Bronchial epithelial cell (primary cell): ENCODE results near the gene CTPS1. TPM values are rescaled to one million over a fixed set of nuclear protein-coding genes. Genes with fewer than 3 reads are reported as not detected.
A peak's percentile ranks its signal among the peaks of the same experiment; 100 is the strongest.

Experiments
- DNase-seq: peaks from one replicate; pipeline ENCODE4 v3.0.0-alpha.2; 2010; ENCODE audit warnings: low read depth
- FAIRE-seq: peaks from 2 replicates; lab custom pipeline; 2011; peaks lifted over from hg19 to GRCh38; lab: Jason Lieb, UNC
- H3K27me3 ChIP-seq: 2 replicates; pipeline ENCODE4 v1.5.1; 2011; ENCODE audit warnings: low read length; ENCODE audit not compliant: control insufficient read depth, insufficient read depth
- H3K36me3 ChIP-seq: 2 replicates; pipeline ENCODE4 v1.5.1; 2011; ENCODE audit warnings: low read length; ENCODE audit not compliant: control insufficient read depth, insufficient read depth
- H3K4me3 ChIP-seq: 2 replicates; pipeline ENCODE4 v1.5.1; 2011; ENCODE audit warnings: mild to moderate bottlenecking, low read depth, low read length, control low read depth
- CTCF ChIP-seq: IDR thresholded peaks from 2 replicates; pipeline ENCODE4 v1.5.1; 2011; ENCODE audit warnings: mild to moderate bottlenecking, moderate library complexity, low read length, control low read depth, inconsistent platforms; ENCODE audit not compliant: insufficient read depth, severe bottlenecking
- total RNA-seq: library from RNA; depleted of rRNA; stranded (reverse); fragments of >200 nt; gene quantifications from 2 replicates; pipeline ENCODE4 v1.2.1, GENCODE V29; 2014

CTPS1 gene
- total RNA-seq, 1 donor from 2014 or later = 33.7 TPM

- FAIRE-seq (no peak), DNase-seq (peak; percentile 82)
- no peaks in the 10 kb centered on the region for H3K27me3 ChIP-seq
- H3K36me3 ChIP-seq = no peaks in the 10 kb centered on the region
- H3K4me3 ChIP-seq = no peak overlapping the region
- TF ChIP-seq CTCF = no peak
Measured at GRCh38 chr1:41046347-41046775, 66.9 kb downstream of the CTPS1 start.

- no peak for DNase-seq
- H3K27me3 ChIP-seq = no peaks in the 10 kb centered on the region
- H3K36me3 ChIP-seq = no peaks in the 10 kb centered on the region
- no peak for TF ChIP-seq CTCF
- no peak for FAIRE-seq
- H3K4me3 ChIP-seq = no peak overlapping the region
Measured at GRCh38 chr1:41048540-41048939, 69.0 kb downstream of the CTPS1 start.

GRCh38 chr1:41051022-41051421 is 71.5 kb downstream of the CTPS1 start:
- no peak overlapping the region for H3K4me3 ChIP-seq
- DNase-seq (no peak), FAIRE-seq (no peak)
- no peak for TF ChIP-seq CTCF
- no peaks in the 10 kb centered on the region for H3K27me3 ChIP-seq
- H3K36me3 ChIP-seq = no peaks in the 10 kb centered on the region

GRCh38 chr1:41053316-41053715 is 73.8 kb downstream of the CTPS1 start:
- Histone ChIP-seq H3K36me3 (no peaks in the 10 kb centered on the region), H3K4me3 (no peak overlapping the region), H3K27me3 (no peaks in the 10 kb centered on the region)
- no peak for TF ChIP-seq CTCF
- no peak for DNase-seq
- no peak for FAIRE-seq

GRCh38 chr1:41056907-41057306 is 77.4 kb downstream of the CTPS1 start:
- no peak for TF ChIP-seq CTCF
- H3K27me3 ChIP-seq = no peaks in the 10 kb centered on the region
- H3K36me3 ChIP-seq = no peaks in the 10 kb centered on the region
- no peak for FAIRE-seq
- no peak for DNase-seq
- no peak overlapping the region for H3K4me3 ChIP-seq

Other genes with a start within 250 kb of the CTPS1 start
- under 0.01 TPM in 2 replicates for gene KCNQ4, start 195.9 kb upstream of the CTPS1 start, total RNA-seq
- gene CITED4, start 117.3 kb upstream of the CTPS1 start, total RNA-seq = 4.7 and 5.0 TPM in 2 replicates
- under 0.01 and 0.26 TPM in 2 replicates for gene SLFNL1, start 42.0 kb downstream of the CTPS1 start, total RNA-seq